ENCODE data around the gene YPEL2.

Gene YPEL2

DNA sequence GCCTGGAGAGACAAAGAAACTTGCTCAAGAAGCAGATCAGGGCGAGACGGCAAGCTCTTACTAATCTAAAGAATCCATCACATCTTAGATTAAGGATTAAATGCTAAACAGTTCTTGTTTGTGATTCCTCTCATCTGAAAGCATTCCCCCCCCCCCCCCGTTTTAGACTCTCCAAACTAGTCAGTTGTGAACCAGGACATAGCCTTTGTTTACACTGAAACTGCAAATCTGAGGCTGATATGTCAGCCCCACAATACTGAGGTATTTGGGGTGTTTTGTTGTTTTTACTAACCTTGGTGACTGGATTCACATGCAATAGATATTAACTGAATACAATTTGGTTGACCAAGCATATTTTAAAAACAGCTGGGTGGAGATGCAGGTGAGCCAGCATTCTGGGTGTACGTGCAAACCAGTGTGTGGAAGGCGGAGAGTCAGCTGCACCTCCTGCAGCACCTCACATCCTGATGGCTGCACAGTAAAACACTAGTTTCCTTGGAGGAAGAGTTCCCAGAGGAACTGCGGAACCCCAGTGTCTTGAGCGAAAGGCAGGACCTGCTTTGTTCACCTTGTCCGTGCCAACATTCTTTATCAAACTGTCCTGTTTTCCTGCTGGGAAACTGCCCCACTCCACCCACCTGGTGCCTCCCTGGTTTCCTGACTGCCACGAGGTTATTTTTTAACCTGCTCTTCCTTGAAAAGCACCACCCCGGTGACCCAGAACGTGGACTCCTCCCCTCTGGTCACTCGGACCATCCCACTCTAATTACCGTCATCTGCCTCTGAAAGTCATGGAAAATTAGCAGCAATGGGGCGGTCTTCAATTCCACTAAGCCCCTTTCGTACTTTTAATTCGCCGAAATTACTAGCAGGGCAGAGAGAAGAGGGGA lies 1.2 kb upstream of the YPEL2 start:
- no peaks in the 10 kb centered on the region for H3K9me3 ChIP-seq (ENCODE audit: control insufficient read depth, low read length)

DNA sequence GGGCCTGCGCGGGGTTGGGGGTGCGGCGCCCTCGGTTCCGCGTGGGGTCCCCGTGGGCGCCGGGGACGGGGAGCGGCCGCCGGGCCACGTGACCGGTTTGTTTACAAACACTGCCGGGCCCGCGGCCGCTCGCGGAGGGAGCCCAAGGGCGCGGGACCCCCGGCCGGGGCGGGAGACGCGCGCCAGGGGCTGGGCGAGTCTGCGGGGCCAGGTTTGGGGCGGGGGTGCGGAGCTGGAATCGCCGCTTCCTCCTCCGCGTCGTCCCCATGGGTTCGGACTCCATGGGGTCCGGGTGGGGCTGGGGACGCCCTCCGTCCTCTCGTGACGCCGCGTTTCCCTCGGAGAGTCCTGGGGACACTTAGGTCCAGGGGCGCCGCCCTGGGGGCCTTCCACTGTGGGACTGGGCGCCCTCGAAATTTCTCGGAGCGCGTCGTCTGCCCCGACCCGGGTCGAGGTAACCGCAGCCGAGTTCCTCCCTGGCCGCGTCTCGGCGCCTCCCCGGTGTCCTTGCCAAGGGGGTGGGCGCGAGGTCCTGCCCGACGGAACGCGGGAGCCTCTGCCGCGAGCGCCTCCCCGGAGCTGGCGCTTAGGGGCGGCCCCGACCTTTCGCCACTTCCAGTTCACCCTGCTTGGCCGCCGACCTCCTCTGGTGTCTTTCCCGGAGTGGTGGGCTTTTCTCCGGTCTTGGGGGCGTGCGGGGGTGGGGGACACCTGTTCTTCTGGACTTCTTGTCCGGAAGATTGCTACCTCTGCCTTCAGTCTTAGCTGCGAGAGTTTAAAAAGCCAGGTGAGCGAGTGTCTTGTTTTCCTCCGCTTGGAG lies 684 bp downstream of the YPEL2 start:
- DNase-seq, result peak; percentile 34
- Histone ChIP-seq H2AK5ac (ENCODE audit: low read length, severe bottlenecking) (no peak overlapping the region), H4K8ac (ENCODE audit: low read length) (peak overlapping the region; percentile 76), H2BK15ac (ENCODE audit: low read depth, poor library complexity, severe bottlenecking) (no peak overlapping the region), H3K4me3 (ENCODE audit: insufficient read depth in 1 of 2, low read depth in 1 of 2, low read length in 2 of 2) (peak overlapping the region; percentile 82 to 98), H3K14ac (ENCODE audit: low read length in 2 of 2) (peak overlapping the region in 1 of 2 experiments; percentile 61), H3K4me1 (ENCODE audit: control insufficient read depth, insufficient read depth, low read depth, low read length) (peaks cover 16% of the 10 kb centered on the region), H2BK5ac (ENCODE audit: low read depth, low read length, poor library complexity, severe bottlenecking) (peak overlapping the region; percentile 57), H3K36me3 (ENCODE audit: control insufficient read depth in 1 of 2, insufficient read depth in 2 of 2, low read depth in 1 of 2, low read length in 2 of 2) (no peaks in the 10 kb centered on the region), H2AFZ (ENCODE audit: low read depth, low read length) (peak overlapping the region; percentile 36), H4K91ac (ENCODE audit: low read length) (peak overlapping the region; percentile 47), H3K27me3 (ENCODE audit: control insufficient read depth in 1 of 2, insufficient read depth in 1 of 2, low read length in 2 of 2) (peaks cover 0 to 32% of the 10 kb centered on the region in 2 experiments), H3K4me2 (ENCODE audit: low read length, poor library complexity, severe bottlenecking) (peak overlapping the region; percentile 98), H3K9me3 (ENCODE audit: control insufficient read depth, low read length) (no peaks in the 10 kb centered on the region), H3K79me1 (replicated peaks; ENCODE audit: low read length, poor library complexity, severe bottlenecking) (peaks cover 13% of the 10 kb centered on the region), H2BK120ac (ENCODE audit: low read depth, low read length) (peak overlapping the region; percentile 77), H2BK12ac (ENCODE audit: low read length in 2 of 2) (peak overlapping the region in 1 of 2 experiments; percentile 82), H3K23ac (ENCODE audit: low read length in 2 of 2) (peak overlapping the region in 1 of 2 experiments; percentile 77), H3K9ac (ENCODE audit: low read length) (peak overlapping the region; percentile 83), H3K4ac (ENCODE audit: low read depth in 1 of 2, low read length in 2 of 2) (peak overlapping the region in 1 of 2 experiments; percentile 51), H3K27ac (ENCODE audit: low read length, poor library complexity, severe bottlenecking) (no peak overlapping the region), H3K18ac (ENCODE audit: low read depth in 1 of 2, low read length in 2 of 2) (peak overlapping the region; percentile 67 to 87)
- under 1% methylated on average over 71 of the region's 90 CpGs for WGBS

More for the DNA sequence above, 1.2 kb upstream of the YPEL2 start:
- peak overlapping the region in 1 of 2 experiments; percentile 25 for H3K23ac ChIP-seq (ENCODE audit: low read length in 2 of 2)
- peak overlapping the region in 1 of 2 experiments; percentile 84 for H3K4ac ChIP-seq (ENCODE audit: low read depth in 1 of 2, low read length in 2 of 2)
- H2AFZ ChIP-seq (ENCODE audit: low read depth, low read length), result no peak overlapping the region
- peak overlapping the region; percentile 83 for H3K9ac ChIP-seq (ENCODE audit: low read length)
- peaks cover 16% of the 10 kb centered on the region for H3K4me1 ChIP-seq (ENCODE audit: control insufficient read depth, insufficient read depth, low read depth, low read length)
- H4K91ac ChIP-seq (ENCODE audit: low read length), result peak overlapping the region; percentile 60
- peaks cover 0 to 27% of the 10 kb centered on the region in 2 experiments for H3K27me3 ChIP-seq (ENCODE audit: control insufficient read depth in 1 of 2, insufficient read depth in 1 of 2, low read length in 2 of 2)
- no peak overlapping the region for H3K14ac ChIP-seq (ENCODE audit: low read length in 2 of 2)
- H3K18ac ChIP-seq (ENCODE audit: low read depth in 1 of 2, low read length in 2 of 2), result peak overlapping the region; percentile 33 to 79
- H3K27ac ChIP-seq (ENCODE audit: low read length, poor library complexity, severe bottlenecking), result peak overlapping the region; percentile 70
- peak overlapping the region; percentile 57 for H4K8ac ChIP-seq (ENCODE audit: low read length)
- peak overlapping the region in 1 of 2 experiments; percentile 19 for H3K4me3 ChIP-seq (ENCODE audit: insufficient read depth in 1 of 2, low read depth in 1 of 2, low read length in 2 of 2)
- 50% methylated on average over 15 of the region's 17 CpGs for WGBS
- no peak overlapping the region for H2BK15ac ChIP-seq (ENCODE audit: low read depth, poor library complexity, severe bottlenecking)
- no peak overlapping the region for H2BK5ac ChIP-seq (ENCODE audit: low read depth, low read length, poor library complexity, severe bottlenecking)
- H3K4me2 ChIP-seq (ENCODE audit: low read length, poor library complexity, severe bottlenecking), result peak overlapping the region; percentile 59
- no peaks in the 10 kb centered on the region for H3K36me3 ChIP-seq (ENCODE audit: control insufficient read depth in 1 of 2, insufficient read depth in 2 of 2, low read depth in 1 of 2, low read length in 2 of 2)
- H3K79me1 ChIP-seq (replicated peaks; ENCODE audit: low read length, poor library complexity, severe bottlenecking), result peaks cover 7% of the 10 kb centered on the region
- no peak overlapping the region for H2BK120ac ChIP-seq (ENCODE audit: low read depth, low read length)
- H2BK12ac ChIP-seq (ENCODE audit: low read length in 2 of 2), result peak overlapping the region in 1 of 2 experiments; percentile 94
- peak overlapping the region; percentile 35 for H2AK5ac ChIP-seq (ENCODE audit: low read length, severe bottlenecking)
- DNase-seq, result peak; percentile 54

DNA sequence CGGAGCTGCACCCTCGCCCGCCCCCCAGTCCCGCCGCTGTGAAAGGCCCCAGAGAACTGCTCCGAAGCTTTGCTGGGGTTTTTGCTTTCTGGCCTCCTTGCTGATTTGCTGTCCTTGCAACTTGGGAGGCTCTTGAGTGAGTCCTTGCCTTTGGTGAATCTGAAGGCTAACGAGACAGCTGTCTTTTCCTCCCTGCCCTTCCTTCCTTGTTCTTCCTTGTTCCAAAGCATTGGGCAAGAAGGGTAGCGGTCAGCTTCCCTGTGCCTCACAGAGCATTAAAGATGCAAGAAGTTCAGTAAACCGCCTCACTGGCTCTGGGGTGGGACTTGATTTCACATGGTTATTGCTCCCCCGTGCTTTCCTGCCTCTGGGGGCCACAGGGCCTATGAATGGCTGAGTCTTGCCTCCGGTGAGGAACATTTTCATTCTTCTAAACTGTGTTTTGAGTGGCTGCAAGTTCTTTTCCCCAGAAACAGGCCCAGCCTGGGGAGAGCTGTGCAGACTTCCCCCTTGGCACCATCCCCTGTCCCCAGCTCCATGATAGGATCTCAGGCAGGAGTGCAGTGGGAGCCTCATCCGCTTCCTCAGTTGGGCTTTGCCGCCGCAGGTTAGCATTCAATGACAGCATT lies 1.4 kb downstream of the YPEL2 start:
- Histone ChIP-seq H2BK5ac (ENCODE audit: low read depth, low read length, poor library complexity, severe bottlenecking) (no peak overlapping the region), H3K27ac (ENCODE audit: low read length, poor library complexity, severe bottlenecking) (no peak overlapping the region), H3K14ac (ENCODE audit: low read length in 2 of 2) (no peak overlapping the region), H3K4ac (ENCODE audit: low read depth in 1 of 2, low read length in 2 of 2) (peak overlapping the region in 1 of 2 experiments; percentile 46), H3K4me3 (ENCODE audit: insufficient read depth in 1 of 2, low read depth in 1 of 2, low read length in 2 of 2) (peak overlapping the region; percentile 82 to 98), H2BK15ac (ENCODE audit: low read depth, poor library complexity, severe bottlenecking) (no peak overlapping the region), H4K8ac (ENCODE audit: low read length) (peak overlapping the region; percentile 1), H3K27me3 (ENCODE audit: control insufficient read depth in 1 of 2, insufficient read depth in 1 of 2, low read length in 2 of 2) (peaks cover 0 to 31% of the 10 kb centered on the region in 2 experiments), H3K4me2 (ENCODE audit: low read length, poor library complexity, severe bottlenecking) (peak overlapping the region; percentile 98), H3K9ac (ENCODE audit: low read length) (peak overlapping the region; percentile 83), H3K9me3 (ENCODE audit: control insufficient read depth, low read length) (no peaks in the 10 kb centered on the region), H2BK12ac (ENCODE audit: low read length in 2 of 2) (peak overlapping the region in 1 of 2 experiments; percentile 54), H4K91ac (ENCODE audit: low read length) (no peak overlapping the region), H3K23ac (ENCODE audit: low read length in 2 of 2) (peak overlapping the region in 1 of 2 experiments; percentile 77), H2AFZ (ENCODE audit: low read depth, low read length) (peak overlapping the region; percentile 36), H3K36me3 (ENCODE audit: control insufficient read depth in 1 of 2, insufficient read depth in 2 of 2, low read depth in 1 of 2, low read length in 2 of 2) (no peaks in the 10 kb centered on the region), H2BK120ac (ENCODE audit: low read depth, low read length) (no peak overlapping the region), H2AK5ac (ENCODE audit: low read length, severe bottlenecking) (no peak overlapping the region), H3K18ac (ENCODE audit: low read depth in 1 of 2, low read length in 2 of 2) (peak overlapping the region; percentile 29 to 87), H3K79me1 (replicated peaks; ENCODE audit: low read length, poor library complexity, severe bottlenecking) (peaks cover 15% of the 10 kb centered on the region), H3K4me1 (ENCODE audit: control insufficient read depth, insufficient read depth, low read depth, low read length) (peaks cover 16% of the 10 kb centered on the region)
- peak; percentile 58 for DNase-seq
- WGBS, result 36% methylated on average over 14 of the region's 14 CpGs

Data from mesenchymal stem cell (in vitro differentiated cells and primary cell).